Upper lobe of left lung (tissue), 6 donors: ENCODE data around the gene MIEF1. TPM values are rescaled to one million over a fixed set of nuclear protein-coding genes. Genes with fewer than 3 reads are reported as not detected.

Experiments used
- ATAC-seq, 2 donors: fragments of 200-7000 bp; cut with Tn5 transposase; one replicate each; pipeline ENCODE4 v1.9.1; 2022; ENCODE audit warnings: mild to moderate bottlenecking in 2 of 2, moderate library complexity in 2 of 2; ENCODE audit not compliant: low FRiP score in 2 of 2
- DNase-seq, 2 donors: peaks; one replicate each; pipeline ENCODE4 v3.0.0-alpha.2; 2019 to 2020
- H3K27ac ChIP-seq, 4 donors: fragments of 200-600 bp; sonication (generic); one replicate each; pipeline ENCODE4 v1.5.1; 2016 to 2019
- H3K27me3 ChIP-seq, 4 donors: fragments of 200-600 bp; sonication (generic); one replicate each; pipeline ENCODE4 v1.5.1; 2017 to 2019
- H3K36me3 ChIP-seq, 4 donors: fragments of 200-600 bp; sonication (generic); one replicate each; pipeline ENCODE4 v1.5.1; 2016 to 2019
- H3K4me1 ChIP-seq, 4 donors: fragments of 200-600 bp; sonication (generic); one replicate each; pipeline ENCODE4 v1.5.1; 2018 to 2019
- H3K4me3 ChIP-seq, 4 donors: fragments of 200-600 bp; sonication (generic); one replicate each; pipeline ENCODE4 v1.5.1; 2017 to 2019; ENCODE audit warnings: mild to moderate bottlenecking in 2 of 4, moderate library complexity in 1 of 4
- H3K9me3 ChIP-seq, 4 donors: fragments of 200-600 bp; sonication (generic); one replicate each; pipeline ENCODE4 v1.5.1; 2018 to 2019
- EP300 ChIP-seq, 4 donors: sonication (generic); formaldehyde crosslinking; IDR thresholded peaks; one replicate each; pipeline ENCODE4 v1.5.1; 2017; ENCODE audit warnings: antibody characterized with exemption in 4 of 4, control low read depth in 2 of 4
- POLR2A ChIP-seq, 4 donors: fragments of 450-650 bp; IDR thresholded peaks; one replicate each; pipeline ENCODE4 v1.5.1; 2016 to 2017; ENCODE audit warnings: antibody characterized with exemption in 4 of 4, mild to moderate bottlenecking in 2 of 4
- POLR2AphosphoS5 ChIP-seq, 2 donors: sonication (generic); formaldehyde crosslinking; IDR thresholded peaks; one replicate each; pipeline ENCODE4 v1.5.1; 2017; ENCODE audit warnings: antibody characterized with exemption in 2 of 2
- WGBS, 2 donors: methylation state at CpG; one replicate each; pipeline ENCODE4 v1.1.5; 2017 to 2018; 5-methylcytosine and 5-hydroxymethylcytosine counted together
- total RNA-seq, 6 donors: library from RNA; depleted of rRNA in 4 of 6; stranded (reverse); fragments of >200 nt in 4 of 6; gene quantifications; one replicate each; pipeline versions ENCODE4 v1.1.0 to v1.2.1, GENCODE V29; 2016 to 2021
- TF ChIP-seq, protein P1 (sequence below), 6 experiments: fragments of 450-650 bp in 4 of 6; fragments of 200-600 bp in 2 of 6; sonication (generic) in 2 of 6; IDR thresholded peaks; one replicate each; pipeline ENCODE4 v1.5.1; 2016 to 2019; ENCODE audit warnings: antibody characterized with exemption in 6 of 6
- donor health status: DM: no; HTN: no; CAD: no; lungs with moderate emphysema.
- donor health status: DM: no; HTN: yes; CAD: no; lungs with severe emphysema.

MIEF1 gene
- total RNA-seq, 6 donors from 2014 or later, result 10.5 to 35.3 (median 25.6) TPM

DNA sequence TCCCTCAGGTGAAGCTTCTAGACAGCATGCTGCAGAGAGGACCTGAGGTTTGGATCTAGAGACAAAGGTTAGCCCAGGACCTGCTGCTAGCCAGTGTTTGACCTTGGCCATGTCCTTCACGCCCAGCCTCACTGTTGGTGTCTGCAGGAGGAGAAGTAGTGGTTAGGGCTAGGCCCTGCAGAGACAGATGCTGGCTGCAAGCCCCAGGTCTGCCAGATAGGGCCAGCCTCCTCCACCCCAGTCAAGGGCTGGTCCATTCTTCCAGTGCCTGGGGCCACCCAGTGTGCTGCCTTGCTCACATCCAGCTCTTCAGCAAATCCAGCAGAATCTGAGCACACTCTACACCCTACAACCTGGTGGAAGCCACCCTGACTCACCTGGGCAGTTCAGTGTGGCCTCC lies 21.5 kb upstream of the MIEF1 start:
- H3K27ac ChIP-seq, result no peak overlapping the region
- no peaks in the 10 kb centered on the region for H3K4me1 ChIP-seq
- peaks cover 0 to 7% (median 0%) of the 10 kb centered on the region in 4 donors for H3K36me3 ChIP-seq
- H3K4me3 ChIP-seq, result no peak overlapping the region
- ATAC-seq, result no peak
- TF ChIP-seq POLR2A (IDR thresholded peaks at IDR 0.05) (no peak), POLR2AphosphoS5 (IDR thresholded peaks at IDR 0.05) (no peak), EP300 (IDR thresholded peaks at IDR 0.05) (no peak)
- TF ChIP-seq, protein P1, sequence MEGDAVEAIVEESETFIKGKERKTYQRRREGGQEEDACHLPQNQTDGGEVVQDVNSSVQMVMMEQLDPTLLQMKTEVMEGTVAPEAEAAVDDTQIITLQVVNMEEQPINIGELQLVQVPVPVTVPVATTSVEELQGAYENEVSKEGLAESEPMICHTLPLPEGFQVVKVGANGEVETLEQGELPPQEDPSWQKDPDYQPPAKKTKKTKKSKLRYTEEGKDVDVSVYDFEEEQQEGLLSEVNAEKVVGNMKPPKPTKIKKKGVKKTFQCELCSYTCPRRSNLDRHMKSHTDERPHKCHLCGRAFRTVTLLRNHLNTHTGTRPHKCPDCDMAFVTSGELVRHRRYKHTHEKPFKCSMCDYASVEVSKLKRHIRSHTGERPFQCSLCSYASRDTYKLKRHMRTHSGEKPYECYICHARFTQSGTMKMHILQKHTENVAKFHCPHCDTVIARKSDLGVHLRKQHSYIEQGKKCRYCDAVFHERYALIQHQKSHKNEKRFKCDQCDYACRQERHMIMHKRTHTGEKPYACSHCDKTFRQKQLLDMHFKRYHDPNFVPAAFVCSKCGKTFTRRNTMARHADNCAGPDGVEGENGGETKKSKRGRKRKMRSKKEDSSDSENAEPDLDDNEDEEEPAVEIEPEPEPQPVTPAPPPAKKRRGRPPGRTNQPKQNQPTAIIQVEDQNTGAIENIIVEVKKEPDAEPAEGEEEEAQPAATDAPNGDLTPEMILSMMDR (IDR thresholded peaks at IDR 0.05), result no peak
- DNase-seq, result no peak
- WGBS, 2 donors, result 67% methylated on average over 1 of the region's 1 CpG; no CpG with 5 or more reads in 1 of the 2 donors
- no peaks in the 10 kb centered on the region for H3K9me3 ChIP-seq
- no peaks in the 10 kb centered on the region for H3K27me3 ChIP-seq

DNA sequence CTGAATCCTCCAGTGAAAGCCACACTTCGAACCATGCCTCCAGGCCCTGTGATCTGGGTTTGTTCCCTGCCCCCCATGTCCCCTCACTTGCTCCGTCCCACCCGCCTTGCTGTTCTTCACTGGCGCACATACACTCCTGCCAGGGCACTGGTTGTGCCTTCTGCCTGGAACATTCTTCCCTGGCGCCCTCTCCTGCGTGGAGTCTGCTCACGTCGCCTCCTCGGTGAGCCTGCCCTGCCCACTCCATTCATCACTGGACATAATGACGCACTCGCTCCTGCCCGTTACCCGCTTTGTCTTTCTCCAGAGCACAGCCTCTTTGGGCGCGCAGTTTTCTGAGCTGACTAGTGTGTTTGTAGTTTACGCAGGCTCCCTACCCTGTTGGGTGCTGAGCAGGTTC lies 21.0 kb upstream of the MIEF1 start:
- DNase-seq (no peak), ATAC-seq (no peak)
- Histone ChIP-seq H3K27ac (no peak overlapping the region), H3K9me3 (no peaks in the 10 kb centered on the region), H3K4me1 (no peaks in the 10 kb centered on the region), H3K4me3 (no peak overlapping the region), H3K36me3 (peaks cover 0 to 7% (median 0%) of the 10 kb centered on the region in 4 donors), H3K27me3 (no peaks in the 10 kb centered on the region)
- TF ChIP-seq POLR2A (IDR thresholded peaks at IDR 0.05), result no peak
- no peak for TF ChIP-seq POLR2AphosphoS5 (IDR thresholded peaks at IDR 0.05)
- TF ChIP-seq, protein P1 (IDR thresholded peaks at IDR 0.05), result no peak
- no peak for TF ChIP-seq EP300 (IDR thresholded peaks at IDR 0.05)
- 93 to 95% methylated on average over 16 of the region's 16 CpGs for WGBS, 2 donors

DNA sequence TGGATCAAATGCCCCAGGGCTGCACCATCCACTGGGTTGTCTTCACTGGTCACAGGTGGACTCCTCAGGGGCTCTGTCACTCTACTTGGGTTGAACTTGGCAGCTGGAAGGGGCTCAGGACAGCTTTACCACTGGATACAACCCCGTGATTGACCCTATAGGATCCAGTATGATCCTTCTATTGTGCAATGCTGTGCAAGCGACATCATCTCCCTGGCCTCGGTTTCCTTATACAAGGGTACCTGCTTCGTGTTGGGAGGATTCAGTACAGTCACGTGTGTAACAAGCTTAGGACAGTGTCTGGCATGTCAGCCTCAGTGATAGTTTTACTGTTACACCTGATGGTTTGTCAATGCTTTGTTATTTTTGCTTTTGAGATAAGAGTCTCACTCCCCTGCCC lies 20.5 kb upstream of the MIEF1 start:
- Histone ChIP-seq H3K9me3 (no peaks in the 10 kb centered on the region), H3K4me1 (no peaks in the 10 kb centered on the region), H3K4me3 (no peak overlapping the region), H3K27ac (no peak overlapping the region), H3K27me3 (no peaks in the 10 kb centered on the region), H3K36me3 (peaks cover 0 to 7% (median 0%) of the 10 kb centered on the region in 4 donors)
- 96% methylated on average over 4 to 5 of the region's 5 CpGs for WGBS, 2 donors
- DNase-seq (no peak), ATAC-seq (no peak)
- TF ChIP-seq, protein P1 (IDR thresholded peaks at IDR 0.05), result no peak
- TF ChIP-seq POLR2AphosphoS5 (IDR thresholded peaks at IDR 0.05), result no peak
- no peak for TF ChIP-seq EP300 (IDR thresholded peaks at IDR 0.05)

DNA sequence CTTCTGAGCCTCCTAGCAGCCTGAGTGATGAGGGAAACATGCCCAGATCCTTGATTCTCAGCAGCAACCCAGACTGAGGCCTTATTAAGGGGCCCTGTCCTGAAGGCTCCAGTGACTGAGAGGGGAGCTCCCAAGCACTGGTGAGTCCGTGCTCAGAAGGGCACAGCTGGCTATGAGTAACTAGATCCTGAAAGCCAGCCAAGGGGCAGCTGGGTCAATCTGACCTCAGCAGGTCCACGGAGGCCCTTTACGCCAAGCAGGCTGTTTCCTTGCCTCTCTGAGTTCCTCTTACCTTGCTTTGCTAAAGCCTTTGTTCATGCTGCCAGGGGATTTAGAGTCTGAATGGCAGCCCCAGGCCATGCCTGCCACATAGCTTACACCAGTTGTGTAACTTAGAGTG lies 19.3 kb upstream of the MIEF1 start:
- no peak overlapping the region for H3K27ac ChIP-seq
- DNase-seq (no peak), ATAC-seq (no peak)
- no peak for TF ChIP-seq POLR2A (IDR thresholded peaks at IDR 0.05)
- no peak for TF ChIP-seq POLR2AphosphoS5 (IDR thresholded peaks at IDR 0.05)
- no peak for TF ChIP-seq EP300 (IDR thresholded peaks at IDR 0.05)
- TF ChIP-seq, protein P1 (IDR thresholded peaks at IDR 0.05), result no peak
- no peak overlapping the region for H3K4me3 ChIP-seq
- H3K36me3 ChIP-seq, result peaks cover 0 to 7% (median 1%) of the 10 kb centered on the region in 4 donors
- no peaks in the 10 kb centered on the region for H3K4me1 ChIP-seq
- H3K9me3 ChIP-seq, result no peaks in the 10 kb centered on the region
- no peaks in the 10 kb centered on the region for H3K27me3 ChIP-seq
- 84% methylated on average over 3 of the region's 3 CpGs; no CpG with 5 or more reads in 1 of the 2 donors for WGBS, 2 donors
